Lower lobe of right lung (tissue), 2 donors: ENCODE data around the gene SLC8A1. TPM values are rescaled to one million over a fixed set of nuclear protein-coding genes. Genes with fewer than 3 reads are reported as not detected.

ENCODE experiments used
- ATAC-seq, 2 donors: fragments of 200-7000 bp; cut with Tn5 transposase; one replicate each; pipeline ENCODE4 v1.9.1; 2020 to 2022; ENCODE audit warnings: mild to moderate bottlenecking in 2 of 2, moderate library complexity in 2 of 2
- DNase-seq: peaks from one replicate; pipeline ENCODE4 v3.0.0-alpha.2; 2020
- H3K27ac ChIP-seq: fragments of 200-600 bp; one replicate; pipeline ENCODE4 v1.8.0; 2022
- H3K27me3 ChIP-seq: fragments of 200-600 bp; one replicate; pipeline ENCODE4 v1.8.0; 2022; ENCODE audit warnings: low read depth
- H3K36me3 ChIP-seq: fragments of 200-600 bp; one replicate; pipeline ENCODE4 v1.8.0; 2022; ENCODE audit warnings: mild to moderate bottlenecking
- H3K4me1 ChIP-seq: fragments of 200-600 bp; one replicate; pipeline ENCODE4 v1.8.0; 2022
- H3K4me3 ChIP-seq: fragments of 200-600 bp; one replicate; pipeline ENCODE4 v1.8.0; 2022; ENCODE audit warnings: mild to moderate bottlenecking
- H3K9me3 ChIP-seq: fragments of 200-600 bp; one replicate; pipeline ENCODE4 v1.8.0; 2022
- CTCF ChIP-seq: fragments of 200-600 bp; IDR thresholded peaks from one replicate; pipeline ENCODE4 v1.8.0; 2022; ENCODE audit warnings: antibody characterized with exemption, mild to moderate bottlenecking
- intact Hi-C: fragments of 100-400 bp; cut with DNase I; formaldehyde crosslinking; loops from one replicate; pipeline ENCODE4 v1.11.0; 2022
- total RNA-seq: library from RNA; stranded (reverse); fragmentation: NEBNext Ultra II Directional; extraction: Animal tissue kit (Norgen Biotek cat#: 25700); gene quantifications from one replicate; pipeline ENCODE4 v1.2.1, GENCODE V29; 2021
- donor health status: DM: no; HTN: yes; CAD: no; lungs with severe emphysema.

The SLC8A1 gene
- total RNA-seq, 1 donor from 2014 or later: 58.5 TPM

GRCh38 chr2:40450796-40451430 is 977 bp downstream of the SLC8A1 start:
- Histone ChIP-seq H3K9me3 (no peaks in the 10 kb centered on the region), H3K36me3 (no peaks in the 10 kb centered on the region), H3K4me3 (peak overlapping the region; percentile 64), H3K4me1 (peaks cover 28% of the 10 kb centered on the region), H3K27me3 (no peaks in the 10 kb centered on the region), H3K27ac (peak overlapping the region; percentile 69)
- ATAC-seq (peak; percentile 70 to 79), DNase-seq (no peak)
- intact Hi-C loops: no loop called here
- no peak for TF ChIP-seq CTCF

GRCh38 chr2:40450066-40450795 is 1.7 kb downstream of the SLC8A1 start:
- DNase-seq: peak; percentile 53
- Histone ChIP-seq H3K4me3 (peak overlapping the region; percentile 64), H3K36me3 (no peaks in the 10 kb centered on the region), H3K27ac (peak overlapping the region; percentile 69), H3K9me3 (no peaks in the 10 kb centered on the region), H3K27me3 (no peaks in the 10 kb centered on the region), H3K4me1 (peaks cover 32% of the 10 kb centered on the region)
- no peak for TF ChIP-seq CTCF
- intact Hi-C loops: no loop called here
- peak; percentile 45 to 51 for ATAC-seq

- Histone ChIP-seq H3K4me1 (peaks cover 29% of the 10 kb centered on the region), H3K4me3 (no peak overlapping the region), H3K27me3 (no peaks in the 10 kb centered on the region), H3K27ac (no peak overlapping the region), H3K9me3 (no peaks in the 10 kb centered on the region), H3K36me3 (no peaks in the 10 kb centered on the region)
- peak; percentile 41 for TF ChIP-seq CTCF
- DNase-seq (no peak), ATAC-seq (no peak)
- intact Hi-C loops: no loop called here
Measured at GRCh38 chr2:40448476-40449079, 3.3 kb downstream of the SLC8A1 start.

GRCh38 chr2:40445467-40445866 is 6.4 kb downstream of the SLC8A1 start:
- Histone ChIP-seq H3K4me3 (no peak overlapping the region), H3K36me3 (no peaks in the 10 kb centered on the region), H3K4me1 (peaks cover 17% of the 10 kb centered on the region), H3K27me3 (no peaks in the 10 kb centered on the region), H3K27ac (no peak overlapping the region), H3K9me3 (no peaks in the 10 kb centered on the region)
- intact Hi-C loops: no loop called here
- DNase-seq (no peak), ATAC-seq (no peak)
- no peak for TF ChIP-seq CTCF

- no peak for TF ChIP-seq CTCF
- ATAC-seq: no peak
Measured at GRCh38 chr2:40440835-40441234, 11.1 kb downstream of the SLC8A1 start.

More at GRCh38 chr2:40440835-40441234, 11.1 kb downstream of the SLC8A1 start:
- H3K36me3 ChIP-seq: no peaks in the 10 kb centered on the region
- no peak overlapping the region for H3K27ac ChIP-seq
- H3K27me3 ChIP-seq: no peaks in the 10 kb centered on the region
- H3K9me3 ChIP-seq: no peaks in the 10 kb centered on the region
- peaks cover 11% of the 10 kb centered on the region for H3K4me1 ChIP-seq
- intact Hi-C loops: no loop called here
- H3K4me3 ChIP-seq: no peak overlapping the region
- no peak for DNase-seq
